Loucy (cell line): ENCODE results near the gene TMEFF1.

Source experiments
- CTCF ChIP-seq: fragments of 200-600 bp; sonication (generic); conservative IDR thresholded peaks from 2 replicates; pipeline ENCODE4 v1.5.1; 2014; ENCODE audit warnings: mild to moderate bottlenecking, antibody characterized with exemption, low read length
- EZH2phosphoT487 ChIP-seq: fragments of 200-600 bp; IDR thresholded peaks from 2 replicates; pipeline ENCODE4 v1.6.1; 2018; ENCODE audit warnings: antibody characterized with exemption, mild to moderate bottlenecking, moderate library complexity, borderline replicate concordance

- TF ChIP-seq CTCF (peak; percentile 98), EZH2phosphoT487 (no peak)
These were observed 32.7 kb downstream of the TMEFF1 start for GRCh38 chr9:100505564-100506159.
